IPS DF 6.9 (cell line): ENCODE data around the gene GNB4.

Source experiments
- DNase-seq: peaks from one replicate; pipeline ENCODE4 v3.0.0-alpha.2; 2013; ENCODE audit warnings: low read depth, low spot score
- H3K27ac ChIP-seq: one replicate; pipeline ENCODE4 v1.5.1; 2013; ENCODE audit warnings: low read length, control low read depth
- H3K27me3 ChIP-seq: 2 replicates; pipeline ENCODE4 v1.6.1; 2013; ENCODE audit warnings: mild to moderate bottlenecking, low read length; ENCODE audit not compliant: control insufficient read depth, insufficient read depth
- H3K36me3 ChIP-seq: 2 replicates; pipeline ENCODE4 v1.6.1; 2013; ENCODE audit warnings: low read length; ENCODE audit not compliant: control insufficient read depth, insufficient read depth
- H3K4me1 ChIP-seq: 2 replicates; pipeline ENCODE4 v1.6.1; 2013; ENCODE audit warnings: low read length; ENCODE audit not compliant: control insufficient read depth, insufficient read depth
- H3K4me3 ChIP-seq: 2 replicates; pipeline ENCODE4 v1.5.1; 2013; ENCODE audit warnings: mild to moderate bottlenecking, low read length
- H3K9me3 ChIP-seq: 2 replicates; pipeline ENCODE4 v1.6.1; 2013; ENCODE audit warnings: low read length, inconsistent platforms; ENCODE audit not compliant: control insufficient read depth, insufficient read depth
- WGBS: extraction: QIAGEN DNeasy Blood & Tissue Kit; methylation state at CpG from one replicate; pipeline ENCODE4 v1.1.7; 2013; ENCODE audit warnings: mixed read lengths, missing lambda C conversion rate; ENCODE audit not compliant: insufficient read length, insufficient coverage; 5-methylcytosine and 5-hydroxymethylcytosine counted together

Gene GNB4

GRCh38 chr3:179446501-179446900 is 4.8 kb downstream of the GNB4 start:
- Histone ChIP-seq H3K4me3 (no peak overlapping the region), H3K27ac (no peak overlapping the region), H3K9me3 (no peaks in the 10 kb centered on the region), H3K36me3 (no peaks in the 10 kb centered on the region), H3K4me1 (no peaks in the 10 kb centered on the region), H3K27me3 (peaks cover 2% of the 10 kb centered on the region; the same call in 1 of the 2 replicates)
- no peak for DNase-seq
- WGBS: no CpG with 5 or more reads among the region's 7 CpGs

GRCh38 chr3:179438841-179439240 is 12.4 kb downstream of the GNB4 start:
- peaks cover 1% of the 10 kb centered on the region; the same call in 1 of the 2 replicates for H3K4me1 ChIP-seq
- H3K27me3 ChIP-seq: no peaks in the 10 kb centered on the region
- no peak for DNase-seq
- H3K27ac ChIP-seq: no peak overlapping the region
- WGBS: no CpG with 5 or more reads among the region's 5 CpGs
- H3K36me3 ChIP-seq: no peaks in the 10 kb centered on the region
- H3K9me3 ChIP-seq: no peaks in the 10 kb centered on the region
- no peak overlapping the region for H3K4me3 ChIP-seq

GRCh38 chr3:179436517-179436916 is 14.8 kb downstream of the GNB4 start:
- no CpG with 5 or more reads among the region's 3 CpGs for WGBS
- no peak for DNase-seq
- no peak overlapping the region for H3K4me3 ChIP-seq

DNA sequence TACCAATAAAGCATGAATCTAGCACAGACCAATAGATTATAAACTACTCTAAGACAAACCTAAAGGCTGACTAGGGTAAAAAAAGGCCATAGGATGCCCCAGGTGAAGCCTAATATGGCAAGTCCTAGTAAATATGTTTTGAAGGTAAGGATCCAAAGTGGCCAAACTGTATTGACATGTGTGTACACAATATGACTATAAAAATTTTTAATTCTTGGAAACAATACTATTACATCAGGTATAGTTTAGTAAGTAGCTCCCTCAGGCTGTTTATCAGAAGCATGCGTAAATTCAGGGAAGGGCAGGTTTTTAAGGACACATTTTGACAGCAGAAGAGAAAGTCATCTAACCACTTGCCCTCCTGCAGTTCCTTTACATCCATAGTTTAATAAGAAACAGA is 18.8 kb downstream of the GNB4 start:
- WGBS: no CpG with 5 or more reads among the region's 1 CpG
- Histone ChIP-seq H3K4me1 (no peaks in the 10 kb centered on the region), H3K9me3 (no peaks in the 10 kb centered on the region), H3K36me3 (no peaks in the 10 kb centered on the region), H3K27ac (no peak overlapping the region), H3K27me3 (no peaks in the 10 kb centered on the region), H3K4me3 (no peak overlapping the region)
- DNase-seq: no peak

More at GRCh38 chr3:179436517-179436916, 14.8 kb downstream of the GNB4 start:
- no peaks in the 10 kb centered on the region for H3K36me3 ChIP-seq
- H3K4me1 ChIP-seq: peaks cover 1% of the 10 kb centered on the region; the same call in 1 of the 2 replicates
- no peaks in the 10 kb centered on the region for H3K27me3 ChIP-seq
- H3K27ac ChIP-seq: no peak overlapping the region
- H3K9me3 ChIP-seq: no peaks in the 10 kb centered on the region

GRCh38 chr3:179432021-179432420 is 19.2 kb downstream of the GNB4 start:
- no peak overlapping the region for H3K27ac ChIP-seq
- no peaks in the 10 kb centered on the region for H3K36me3 ChIP-seq
- no peak overlapping the region for H3K4me3 ChIP-seq
- no peaks in the 10 kb centered on the region for H3K9me3 ChIP-seq
- no peak for DNase-seq
- no peaks in the 10 kb centered on the region for H3K4me1 ChIP-seq
- H3K27me3 ChIP-seq: no peaks in the 10 kb centered on the region
- WGBS: no CpG with 5 or more reads among the region's 3 CpGs

DNA sequence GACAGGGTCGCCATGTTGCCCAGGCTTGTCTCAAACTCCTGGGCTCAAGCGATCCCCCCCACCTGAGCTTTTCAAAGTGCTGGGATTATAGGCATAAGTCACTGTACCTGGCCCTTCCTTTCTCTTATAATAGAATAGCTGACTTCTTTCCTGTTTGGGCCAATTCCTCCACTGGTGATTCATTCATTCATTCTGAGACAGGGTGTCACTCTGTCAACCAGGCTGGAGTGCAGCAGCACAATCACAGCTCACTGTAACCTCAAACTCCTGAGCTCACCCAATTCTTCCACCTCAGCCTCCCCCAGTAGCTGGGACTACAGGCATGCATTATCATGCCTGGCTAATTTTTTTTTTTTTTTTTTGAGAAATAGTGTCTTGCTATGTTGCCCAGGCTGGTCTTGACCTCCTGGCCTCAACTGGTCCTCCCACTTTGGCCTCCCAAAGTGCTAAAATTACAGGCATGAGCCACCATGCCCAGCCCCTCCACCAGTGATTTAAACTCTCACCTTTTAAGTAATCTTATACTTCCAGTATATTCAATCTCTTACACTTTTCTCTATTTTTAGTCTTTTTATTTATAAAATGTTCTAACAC is 20.9 kb downstream of the GNB4 start:
- H3K4me1 ChIP-seq: no peaks in the 10 kb centered on the region
- no CpG with 5 or more reads among the region's 2 CpGs for WGBS
- no peak for DNase-seq

DNA sequence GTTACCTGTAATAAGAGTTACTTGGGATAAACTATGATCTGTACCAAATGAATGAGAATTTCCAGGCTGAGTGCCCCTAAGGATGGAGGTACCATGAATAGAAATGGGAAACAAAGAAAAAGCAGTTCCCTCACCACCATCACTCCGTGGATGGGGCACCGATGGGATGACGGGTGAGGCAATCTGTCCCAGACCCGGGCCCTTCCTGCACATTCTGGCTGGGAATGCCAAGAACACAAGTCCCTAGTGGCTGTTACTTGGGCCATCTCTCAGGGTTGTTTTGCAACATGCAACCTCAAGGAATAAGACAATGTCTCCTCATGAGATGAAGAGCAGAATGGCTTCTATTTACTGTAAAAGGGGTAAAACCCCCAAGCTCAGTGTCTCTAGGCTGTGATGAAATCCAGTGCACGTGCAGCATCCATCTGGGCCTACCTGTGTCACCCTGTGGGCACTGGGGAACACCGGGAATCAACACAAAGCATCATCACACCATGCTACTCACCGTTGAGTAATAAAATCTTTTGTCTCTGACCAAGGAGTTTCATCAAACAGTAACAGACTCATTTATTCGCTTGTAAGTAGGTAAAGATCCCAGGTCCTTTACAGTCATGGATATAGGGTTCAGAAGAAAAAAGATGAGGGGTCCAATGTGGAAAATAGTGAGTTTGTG is 22.3 kb downstream of the GNB4 start:
- no CpG with 5 or more reads among the region's 8 CpGs for WGBS
- H3K27me3 ChIP-seq: no peaks in the 10 kb centered on the region
- no peaks in the 10 kb centered on the region for H3K9me3 ChIP-seq
- H3K27ac ChIP-seq: no peak overlapping the region
- no peaks in the 10 kb centered on the region for H3K4me1 ChIP-seq
- H3K4me3 ChIP-seq: no peak overlapping the region
- H3K36me3 ChIP-seq: no peaks in the 10 kb centered on the region
- DNase-seq: no peak

More for the DNA sequence above, 20.9 kb downstream of the GNB4 start:
- no peaks in the 10 kb centered on the region for H3K9me3 ChIP-seq
- no peak overlapping the region for H3K27ac ChIP-seq
- H3K36me3 ChIP-seq: no peaks in the 10 kb centered on the region
- H3K27me3 ChIP-seq: no peaks in the 10 kb centered on the region
- no peak overlapping the region for H3K4me3 ChIP-seq

DNA sequence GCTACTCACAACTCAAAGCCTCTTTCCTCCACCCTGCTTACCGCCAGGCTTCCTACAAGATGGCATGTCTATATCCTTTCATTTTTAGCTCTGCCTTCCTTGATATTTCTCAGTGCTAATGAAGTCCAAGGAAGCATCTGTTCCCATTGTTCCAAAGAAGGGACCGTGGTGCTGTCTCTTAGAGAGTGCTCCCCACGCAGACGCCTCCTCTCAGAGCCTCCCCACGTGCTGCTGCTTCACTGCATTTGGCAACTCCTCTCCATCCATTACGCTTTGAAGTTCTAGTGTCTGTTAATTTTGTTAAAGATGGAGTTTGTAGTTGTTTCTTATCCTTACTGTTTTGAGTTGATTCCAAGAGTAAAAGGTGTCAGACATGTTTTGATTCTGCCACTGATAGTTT is 26.2 kb downstream of the GNB4 start:
- Histone ChIP-seq H3K4me1 (no peaks in the 10 kb centered on the region), H3K27me3 (no peaks in the 10 kb centered on the region), H3K9me3 (no peaks in the 10 kb centered on the region), H3K36me3 (no peaks in the 10 kb centered on the region), H3K4me3 (no peak overlapping the region), H3K27ac (no peak overlapping the region)
- DNase-seq: no peak
- no CpG with 5 or more reads among the region's 6 CpGs for WGBS

DNA sequence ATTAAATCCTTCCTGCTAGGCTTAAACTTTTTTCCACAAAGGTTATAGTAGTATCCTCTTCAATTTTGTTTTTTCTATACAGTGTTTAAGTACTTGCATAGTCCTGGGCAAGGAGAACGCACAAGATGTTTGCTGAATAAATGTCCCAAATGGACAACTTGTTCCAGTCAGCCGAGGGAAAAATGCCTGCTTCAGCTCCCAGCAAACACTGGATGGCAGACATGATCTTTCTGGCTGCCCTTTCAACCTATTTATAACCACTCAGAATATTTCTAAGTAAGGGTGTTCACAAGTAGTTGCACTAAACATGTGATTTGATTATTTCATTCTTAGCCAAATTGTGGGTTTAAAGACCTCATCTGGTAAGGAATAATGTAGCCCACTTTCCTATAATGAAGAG is 29.8 kb downstream of the GNB4 start:
- no peaks in the 10 kb centered on the region for H3K36me3 ChIP-seq

DNA sequence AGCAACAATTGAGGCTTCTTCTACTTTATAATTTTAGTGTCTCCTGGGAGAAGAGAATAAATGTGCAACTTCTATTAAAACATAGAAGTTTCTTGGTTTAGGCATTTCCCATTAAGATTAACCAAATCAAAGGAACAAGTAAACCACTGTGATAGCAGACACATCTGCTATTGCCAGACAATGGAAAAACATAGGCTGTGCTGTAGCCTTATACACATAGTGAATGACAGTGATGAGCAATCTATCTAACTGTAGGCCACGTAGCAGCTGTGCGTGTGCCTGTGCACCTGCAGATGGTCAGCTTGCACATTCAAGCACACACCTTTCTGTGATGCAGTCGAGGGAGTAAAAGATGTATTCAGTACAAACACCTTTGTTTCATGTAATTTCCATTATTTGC is 32.7 kb downstream of the GNB4 start:
- Histone ChIP-seq H3K27me3 (no peaks in the 10 kb centered on the region), H3K36me3 (no peaks in the 10 kb centered on the region), H3K4me1 (no peaks in the 10 kb centered on the region), H3K9me3 (no peaks in the 10 kb centered on the region), H3K27ac (no peak overlapping the region), H3K4me3 (no peak overlapping the region)
- DNase-seq: no peak
- no CpG with 5 or more reads among the region's 3 CpGs for WGBS

More for the DNA sequence above, 29.8 kb downstream of the GNB4 start:
- DNase-seq: no peak
- Histone ChIP-seq H3K4me1 (no peaks in the 10 kb centered on the region), H3K27me3 (no peaks in the 10 kb centered on the region), H3K27ac (no peak overlapping the region), H3K9me3 (no peaks in the 10 kb centered on the region), H3K4me3 (no peak overlapping the region)
- no CpG with 5 or more reads among the region's 2 CpGs for WGBS

DNA sequence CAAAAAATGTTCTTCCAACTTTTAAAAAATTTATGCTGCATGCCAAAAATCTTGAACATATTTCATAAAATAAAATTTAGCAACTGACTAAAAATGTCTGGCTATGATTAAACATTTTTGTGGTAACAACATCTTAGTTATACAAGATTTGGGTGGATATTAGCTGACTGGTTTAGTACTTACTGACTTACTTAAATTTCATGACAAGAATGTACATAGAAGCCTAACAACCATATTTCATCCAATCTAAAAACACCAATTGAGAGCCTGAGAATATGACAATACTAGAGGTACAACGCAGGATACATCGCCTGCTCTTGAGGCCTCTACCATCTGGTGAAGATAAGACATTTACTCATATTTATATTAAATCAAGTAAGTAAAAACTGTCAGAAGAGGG is 34.6 kb downstream of the GNB4 start:
- DNase-seq: no peak
- Histone ChIP-seq H3K4me1 (no peaks in the 10 kb centered on the region), H3K27me3 (no peaks in the 10 kb centered on the region), H3K36me3 (no peaks in the 10 kb centered on the region), H3K4me3 (no peak overlapping the region), H3K9me3 (no peaks in the 10 kb centered on the region), H3K27ac (no peak overlapping the region)
- no CpG with 5 or more reads among the region's 2 CpGs for WGBS
